G401 (cell line): ENCODE results near the gene CDK2AP2. TPM values are rescaled to one million over a fixed set of nuclear protein-coding genes. Genes with fewer than 3 reads are reported as not detected.
"Not testable (repeated sequence)": the region's sequence is repeated elsewhere in the genome, so short reads cannot be mapped to it uniquely, and the experiment has no call there.

ENCODE experiments used
- DNase-seq: peaks from one replicate; pipeline ENCODE4 v3.0.0-alpha.2; 2015; ENCODE audit warnings: low spot score
- in situ Hi-C: cut with HindIII; loops from 2 replicates; pipeline ENCODE4 v1.10.0; 2016; ENCODE audit warnings: low sequenced_read_pairs, mixed read lengths
- total RNA-seq: library from RNA; depleted of rRNA; stranded (reverse); fragments of >200 nt; shearing (Covaris generic); gene quantifications from 2 replicates; pipeline ENCODE4 v1.2.3, GENCODE V29; 2014

Gene CDK2AP2
- total RNA-seq, 1 experiment from 2014 or later: 36.1 TPM

DNA sequence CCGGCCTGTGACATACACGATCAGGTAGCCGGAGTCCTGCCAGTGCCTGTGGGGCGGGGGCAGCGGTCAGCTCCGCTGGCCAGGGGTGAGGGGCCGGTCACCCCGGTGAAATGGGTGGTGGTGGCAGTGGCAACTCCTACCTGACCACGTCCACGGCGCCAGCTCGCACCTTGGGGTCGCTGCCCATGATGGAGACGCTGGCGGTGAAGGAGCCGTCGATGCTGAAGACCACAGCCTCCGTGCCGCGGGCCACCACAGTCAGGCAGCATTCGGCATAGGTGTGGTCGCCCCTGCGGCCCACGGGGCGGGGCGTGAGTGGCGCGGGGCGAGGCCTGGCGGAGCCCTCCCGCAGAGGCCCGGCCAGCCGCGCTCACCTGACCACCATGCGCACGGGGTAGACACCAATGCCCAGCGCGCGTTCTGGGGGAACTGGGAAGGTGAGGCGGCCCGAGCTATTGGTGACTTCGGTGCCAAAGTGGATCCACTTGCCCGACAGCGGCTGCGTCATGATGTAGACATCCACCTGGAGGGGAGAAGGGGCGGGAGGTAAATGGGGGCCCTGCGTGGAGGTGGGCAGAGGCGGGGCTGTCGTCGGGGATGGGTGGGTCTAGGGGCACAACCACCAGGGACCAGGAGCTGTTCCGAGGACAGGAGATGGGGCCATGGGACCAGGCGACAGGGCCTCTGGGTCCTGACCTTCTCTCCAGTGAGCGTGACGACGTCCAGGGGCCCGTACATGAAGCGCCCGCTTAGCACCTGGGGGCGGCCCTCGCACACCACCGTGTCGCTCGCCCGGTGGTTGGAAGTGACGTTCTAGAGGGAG, 14.2 kb downstream of the CDK2AP2 start:
- DNase-seq: no peak
- in situ Hi-C loops: no loop called here

DNA sequence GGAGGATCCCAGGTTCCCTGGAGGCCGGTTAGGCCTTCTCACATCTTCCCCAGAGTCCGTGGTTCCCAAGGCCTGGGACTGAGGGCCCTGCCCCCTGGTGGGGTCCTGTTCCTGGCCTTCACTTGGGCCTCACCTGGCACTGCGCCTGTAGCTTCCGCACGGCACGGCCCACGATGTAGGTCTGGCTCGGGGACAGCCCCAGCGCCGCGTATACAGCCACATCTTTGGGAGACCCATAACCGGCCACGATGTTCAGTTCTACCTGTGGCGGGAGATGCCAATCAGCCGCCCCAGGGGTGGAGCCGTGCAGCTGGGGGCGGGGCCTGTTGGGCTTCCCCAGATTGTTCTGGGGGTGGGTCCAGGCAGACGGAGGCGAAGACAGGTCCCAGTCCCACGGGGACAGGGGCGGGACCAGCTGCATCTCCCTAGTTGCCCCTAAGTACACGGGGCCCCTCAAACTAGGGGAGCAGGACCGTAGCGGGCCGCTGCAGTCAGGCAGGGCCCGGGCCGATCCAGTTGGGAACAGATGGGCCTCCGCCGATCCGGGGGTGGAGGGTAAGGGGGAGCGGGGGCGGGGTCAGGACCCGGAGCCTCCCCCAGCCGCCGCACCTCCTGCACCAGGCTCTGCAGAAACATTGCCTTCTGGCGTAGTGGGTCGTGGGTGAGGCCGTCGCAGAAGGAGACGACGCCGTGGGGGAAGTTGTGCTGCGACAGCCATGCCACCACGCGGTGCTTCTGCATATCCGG, 15.0 kb downstream of the CDK2AP2 start:
- DNase-seq: no peak
- in situ Hi-C loops: no loop called here

DNA sequence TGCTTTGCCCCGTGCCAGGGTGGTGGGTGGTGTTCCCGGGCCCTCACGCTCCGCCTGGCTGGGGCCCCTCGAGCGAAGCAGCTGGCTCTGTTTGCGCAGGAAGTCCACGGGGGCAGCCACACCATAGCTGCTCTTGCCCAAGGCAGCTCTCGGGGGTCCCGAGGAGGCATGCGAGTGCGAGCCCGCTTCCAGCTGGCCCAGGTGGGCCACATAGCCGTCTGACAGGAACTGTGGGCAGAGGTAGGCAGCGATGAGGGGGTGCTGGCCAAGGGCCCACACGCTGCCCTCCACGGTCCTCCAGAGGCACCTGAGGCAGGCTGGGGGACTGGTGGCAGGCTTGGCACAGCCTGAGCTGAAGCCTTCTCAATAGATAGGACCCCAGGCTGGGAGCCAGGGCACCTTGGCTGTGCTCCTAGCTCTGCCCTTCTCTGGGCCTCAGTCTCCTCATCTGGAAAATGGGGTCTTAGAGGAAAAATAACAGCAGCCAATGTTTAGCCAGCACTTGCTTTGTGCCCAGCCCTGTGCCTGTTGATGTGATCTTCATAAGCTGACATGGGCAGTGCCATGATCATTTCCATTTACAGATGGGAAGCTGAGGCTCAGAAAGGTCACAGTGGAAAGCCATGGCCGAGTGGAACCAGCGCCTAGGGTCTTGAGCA, 15.8 kb downstream of the CDK2AP2 start:
- in situ Hi-C loops: no loop called here
- no peak for DNase-seq

DNA sequence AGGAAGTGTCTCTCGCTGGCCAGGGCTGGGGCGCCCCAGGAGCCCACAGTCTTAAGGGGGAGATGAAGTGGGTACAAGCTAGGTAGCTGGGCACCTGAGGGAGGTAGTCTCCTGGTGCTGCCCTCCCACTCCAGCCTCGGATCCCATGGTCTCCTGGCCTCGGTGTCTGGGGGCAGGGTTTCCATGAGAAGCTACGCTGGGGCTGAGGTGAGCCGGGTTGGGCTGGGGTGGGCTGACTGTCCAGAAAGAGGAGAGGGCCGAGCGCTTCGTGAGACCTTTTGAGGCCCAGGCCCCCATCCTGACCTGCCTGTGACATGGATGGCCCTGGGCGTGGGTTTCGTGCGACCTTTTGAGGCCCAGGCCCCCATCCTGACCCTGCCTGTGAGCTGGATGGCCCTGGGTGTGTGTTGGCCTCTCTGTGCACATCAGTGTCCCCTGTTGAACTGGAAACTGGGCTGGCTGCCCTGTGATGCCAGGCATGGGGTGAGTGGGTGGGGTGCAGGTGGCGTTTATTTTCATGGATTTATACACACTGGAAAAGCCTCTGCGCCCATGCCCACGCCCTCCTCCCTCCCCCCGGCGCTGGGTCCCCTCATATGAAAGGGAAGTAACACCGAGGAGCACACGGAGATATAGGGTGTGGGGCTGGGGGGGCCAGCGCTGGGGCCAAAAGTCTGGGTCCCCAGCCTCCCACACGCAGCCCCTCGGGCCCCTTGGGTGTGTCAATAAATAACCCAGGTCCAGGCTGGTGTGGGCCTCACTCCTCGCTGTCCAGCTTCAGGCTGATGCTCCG, 16.5 kb downstream of the CDK2AP2 start:
- in situ Hi-C loops: no loop called here
- DNase-seq: no peak

DNA sequence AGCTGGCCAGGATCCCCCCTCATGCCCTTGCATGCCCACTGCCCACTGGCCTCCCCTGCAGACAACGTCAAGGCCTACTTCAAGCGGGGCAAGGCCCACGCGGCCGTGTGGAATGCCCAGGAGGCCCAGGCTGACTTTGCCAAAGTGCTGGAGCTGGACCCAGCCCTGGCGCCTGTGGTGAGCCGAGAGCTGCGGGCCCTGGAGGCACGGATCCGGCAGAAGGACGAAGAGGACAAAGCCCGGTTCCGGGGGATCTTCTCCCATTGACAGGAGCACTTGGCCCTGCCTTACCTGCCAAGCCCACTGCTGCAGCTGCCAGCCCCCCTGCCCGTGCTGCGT, 17.3 kb downstream of the CDK2AP2 start:
- in situ Hi-C loops: no loop called here
- no peak for DNase-seq

DNA sequence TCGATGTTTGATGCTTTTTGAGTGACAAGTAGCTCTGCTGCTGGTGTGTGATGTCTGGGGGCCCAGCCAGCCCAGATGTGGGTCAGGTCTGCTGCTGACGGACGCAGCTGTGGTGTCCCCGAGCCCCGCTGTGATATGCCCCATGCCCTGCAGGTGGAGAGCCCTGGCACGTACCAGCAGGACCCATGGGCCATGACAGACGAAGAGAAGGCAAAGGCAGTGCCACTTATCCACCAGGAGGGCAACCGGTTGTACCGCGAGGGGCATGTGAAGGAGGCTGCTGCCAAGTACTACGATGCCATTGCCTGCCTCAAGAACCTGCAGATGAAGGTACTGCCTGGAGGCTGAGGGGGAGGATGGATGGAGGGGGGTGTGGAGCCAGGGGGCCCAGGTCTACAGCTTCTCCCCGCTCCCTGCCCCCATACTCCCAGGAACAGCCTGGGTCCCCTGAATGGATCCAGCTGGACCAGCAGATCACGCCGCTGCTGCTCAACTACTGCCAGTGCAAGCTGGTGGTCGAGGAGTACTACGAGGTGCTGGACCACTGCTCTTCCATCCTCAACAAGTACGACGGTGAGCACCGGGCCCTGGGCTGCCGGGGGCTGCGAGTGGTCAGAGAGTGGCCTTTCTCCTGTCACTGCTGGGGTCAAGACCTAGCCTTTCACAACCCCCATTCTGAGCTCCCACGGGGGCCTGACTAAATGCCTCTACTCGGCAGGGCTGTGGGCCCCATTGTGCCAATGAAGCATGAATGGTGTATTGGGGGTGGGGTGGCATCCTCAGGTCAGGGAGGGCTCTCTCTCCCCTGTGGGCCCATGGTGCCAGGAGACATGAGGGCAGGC, 17.9 kb downstream of the CDK2AP2 start:
- no peak for DNase-seq
- in situ Hi-C loops: no loop called here

DNA sequence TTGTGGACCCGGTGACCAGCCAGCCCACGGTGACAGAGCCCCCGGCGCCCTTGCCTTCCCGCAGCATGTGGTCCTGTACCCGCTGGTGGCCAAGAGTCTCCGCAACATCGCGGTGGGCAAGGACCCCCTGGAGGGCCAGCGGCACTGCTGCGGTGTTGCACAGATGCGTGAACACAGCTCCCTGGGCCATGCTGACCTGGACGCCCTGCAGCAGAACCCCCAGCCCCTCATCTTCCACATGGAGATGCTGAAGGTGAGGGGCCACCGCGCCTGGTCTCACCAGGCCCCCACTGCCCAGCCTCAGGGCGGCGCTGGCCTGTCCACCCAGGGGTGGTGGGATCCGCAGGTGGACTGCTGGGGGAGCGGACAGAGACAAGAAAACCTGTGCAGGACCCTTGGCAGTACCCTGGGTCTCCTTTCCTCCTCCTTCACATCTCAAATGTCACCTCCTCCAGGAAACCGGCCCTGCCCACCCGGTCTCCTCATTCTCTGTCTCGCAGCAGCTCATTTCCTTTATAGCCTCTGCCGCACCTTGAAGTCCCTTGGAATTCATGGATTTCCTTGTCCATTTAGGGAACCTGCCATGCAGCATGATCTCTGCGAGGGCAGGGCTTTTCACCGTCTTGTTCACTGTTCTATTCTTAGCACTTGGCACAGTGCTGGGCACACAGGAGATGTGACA, 18.6 kb downstream of the CDK2AP2 start:
- no peak for DNase-seq
- in situ Hi-C loops: no loop called here

DNA sequence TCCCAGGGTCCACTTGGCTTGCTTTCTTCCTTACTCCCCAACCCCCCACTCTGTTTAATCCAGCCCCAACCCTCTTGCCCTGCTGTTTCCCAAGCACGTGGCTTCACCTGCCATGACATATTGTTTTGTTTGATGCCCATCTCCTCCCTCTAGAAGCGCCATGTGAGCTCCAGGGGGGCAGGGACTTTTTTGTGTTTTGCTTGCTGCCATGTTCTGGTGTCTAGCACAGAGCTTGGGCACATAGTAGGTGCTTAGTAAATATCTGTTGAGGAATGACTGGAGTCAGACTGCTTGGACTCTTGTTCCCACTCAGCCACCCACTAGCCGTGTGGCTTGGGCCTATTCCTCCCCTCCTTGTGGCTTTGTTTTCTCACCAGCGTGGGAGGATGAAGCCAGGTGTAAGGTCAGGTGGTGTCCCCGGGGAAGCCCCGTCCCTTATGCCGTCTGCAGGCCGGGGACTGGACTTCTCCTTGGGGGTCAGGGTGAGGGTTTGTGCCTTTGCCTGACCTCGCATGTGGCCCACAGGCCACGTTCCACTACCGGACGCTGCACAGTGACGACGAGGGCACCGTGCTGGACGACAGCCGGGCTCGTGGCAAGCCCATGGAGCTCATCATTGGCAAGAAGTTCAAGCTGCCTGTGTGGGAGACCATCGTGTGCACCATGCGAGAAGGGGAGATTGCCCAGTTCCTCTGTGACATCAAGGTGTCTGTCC, 21.3 kb downstream of the CDK2AP2 start:
- in situ Hi-C loops: no loop called here
- DNase-seq: no peak

DNA sequence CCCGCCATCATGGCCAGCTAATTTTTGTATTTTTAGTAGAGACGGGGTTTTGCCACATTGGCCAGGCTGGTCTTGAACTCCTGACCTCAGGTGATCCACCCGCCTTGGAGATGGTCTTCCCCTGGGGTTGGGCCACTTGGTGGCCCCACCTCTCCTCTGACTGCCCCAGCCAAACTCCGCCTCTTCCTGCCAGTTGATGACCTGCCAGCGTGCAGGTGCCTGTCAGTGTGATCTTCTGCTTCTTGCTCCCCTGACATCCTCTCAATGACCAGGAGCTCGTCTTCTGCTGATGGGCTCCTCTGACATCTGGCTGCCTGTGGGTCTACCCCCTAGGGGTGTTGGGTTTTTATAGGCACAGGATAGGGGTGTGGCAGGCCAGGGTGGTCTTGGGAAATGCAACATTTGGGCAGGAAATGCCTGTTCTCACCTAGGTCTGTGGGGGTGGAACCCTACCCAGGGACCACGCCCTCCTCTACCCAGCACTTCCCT, 22.0 kb downstream of the CDK2AP2 start:
- in situ Hi-C loops, DNase-seq: not testable (repeated sequence)

DNA sequence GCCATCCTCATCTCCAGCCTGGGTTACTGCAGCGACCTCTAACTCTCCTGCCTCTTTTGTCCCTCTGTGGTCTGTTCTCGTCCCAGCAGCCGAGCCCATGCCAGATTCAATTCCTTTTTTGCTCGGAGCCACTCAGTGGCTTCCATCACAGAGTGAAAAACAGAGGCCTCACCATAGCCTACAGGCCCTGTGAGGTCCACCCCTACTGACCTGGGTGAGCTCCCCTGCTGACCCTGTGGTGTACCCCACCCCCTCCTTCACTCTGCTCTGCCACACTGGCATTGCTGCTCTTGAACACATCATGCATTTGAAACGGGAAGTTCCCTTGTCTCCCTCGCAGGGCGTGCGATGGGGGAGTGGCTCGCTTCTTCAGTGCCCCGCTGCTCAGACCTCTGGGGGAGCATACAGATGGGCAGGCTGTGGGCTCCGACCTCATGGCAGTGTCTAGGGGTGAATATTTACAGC, 23.1 kb downstream of the CDK2AP2 start:
- DNase-seq: no peak

DNA sequence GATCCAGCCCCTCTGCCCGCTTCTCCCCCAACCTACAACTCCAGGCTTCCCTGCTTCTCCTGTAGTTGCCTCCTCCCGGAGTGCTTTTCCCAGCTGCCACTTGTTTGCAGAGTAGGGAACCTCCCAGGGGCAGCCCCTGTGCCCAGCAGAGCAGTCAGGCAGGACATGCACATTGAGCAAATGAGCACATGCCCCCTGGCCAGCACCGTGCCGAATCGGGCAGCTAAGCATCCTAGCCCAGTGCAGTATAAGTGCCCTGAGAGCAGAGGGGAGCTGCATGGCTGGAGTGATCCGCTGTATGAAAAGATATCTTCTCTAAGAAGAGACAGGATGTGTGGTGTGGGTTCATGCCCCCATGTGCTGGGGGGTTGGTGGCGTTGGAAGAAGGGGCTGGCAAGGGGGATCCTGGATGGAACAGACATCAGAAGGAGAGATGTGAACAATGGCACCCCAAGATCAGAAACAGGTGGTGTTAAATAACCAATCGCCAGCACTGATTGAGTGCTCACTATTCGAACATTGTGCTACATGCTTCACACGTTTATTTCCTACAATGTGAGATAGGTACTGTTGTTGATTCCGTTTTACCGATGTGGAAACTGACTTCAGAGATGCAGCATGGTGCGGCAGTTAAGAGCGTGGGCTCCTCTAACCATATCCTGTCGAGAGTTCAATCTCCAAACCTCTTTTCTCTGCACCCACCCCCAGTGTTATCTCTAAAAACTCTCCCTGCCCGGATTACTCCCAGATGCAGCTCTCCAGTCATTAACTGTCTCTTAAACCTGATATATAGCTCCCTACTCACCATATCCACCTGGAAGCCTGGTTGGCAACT, 23.9 kb downstream of the CDK2AP2 start:
- DNase-seq: no peak
- in situ Hi-C loops: no loop called here

More for the DNA sequence above, 23.1 kb downstream of the CDK2AP2 start:
- in situ Hi-C loops: no loop called here

DNA sequence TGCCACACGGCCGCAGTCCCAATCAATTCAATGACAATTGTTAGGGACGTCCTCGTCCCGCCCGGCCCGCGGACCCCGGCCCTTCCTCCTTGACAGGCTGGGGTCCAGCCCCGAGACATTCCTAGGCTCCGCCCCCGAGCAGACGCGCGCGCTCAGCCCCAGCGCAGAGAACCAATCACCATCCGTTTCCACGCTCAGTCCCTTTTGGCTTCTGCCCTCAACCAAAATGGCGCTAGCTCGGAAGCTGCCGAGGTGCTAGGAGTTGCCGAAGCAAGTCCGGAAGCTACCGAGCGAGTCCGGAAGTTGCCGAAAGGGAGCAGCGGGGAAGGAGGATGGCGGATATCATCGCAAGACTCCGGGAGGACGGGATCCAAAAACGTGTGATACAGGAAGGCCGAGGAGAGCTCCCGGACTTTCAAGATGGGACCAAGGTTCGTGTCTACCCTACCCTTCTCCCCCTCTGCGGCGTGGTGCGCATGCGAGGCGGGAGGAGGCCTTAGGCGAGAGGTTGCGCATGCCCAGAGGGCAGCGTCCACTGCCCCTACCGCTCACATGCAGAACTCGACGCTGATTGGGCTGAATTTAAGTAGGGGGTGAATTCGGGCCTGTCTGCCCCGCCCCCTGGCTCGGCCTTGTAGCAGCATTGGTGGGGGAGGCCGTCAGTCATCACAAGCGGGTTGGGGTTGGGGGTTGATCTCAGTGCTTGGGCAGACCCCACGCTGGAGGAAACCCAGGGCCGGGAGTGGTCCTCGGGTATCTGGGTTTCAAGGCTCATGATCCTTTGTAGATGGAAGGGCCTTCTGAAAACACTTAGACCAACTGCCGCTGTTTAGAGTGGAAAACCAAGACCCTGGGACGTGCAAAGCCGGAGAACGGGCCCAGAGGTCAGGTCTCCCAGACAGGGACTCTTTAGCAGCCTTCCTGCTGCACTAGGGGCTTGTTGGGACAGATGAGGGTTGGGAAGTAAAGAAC, 24.8 kb downstream of the CDK2AP2 start, which contains the start of gene AIP:
Gene AIP, plus strand, starts transcription at position 200 of the 972 bp plus-strand sequence. Its CDS starts 133 bp downstream, at position 333.
- DNase-seq: peak; percentile 98
- in situ Hi-C loops: no loop called here

DNA sequence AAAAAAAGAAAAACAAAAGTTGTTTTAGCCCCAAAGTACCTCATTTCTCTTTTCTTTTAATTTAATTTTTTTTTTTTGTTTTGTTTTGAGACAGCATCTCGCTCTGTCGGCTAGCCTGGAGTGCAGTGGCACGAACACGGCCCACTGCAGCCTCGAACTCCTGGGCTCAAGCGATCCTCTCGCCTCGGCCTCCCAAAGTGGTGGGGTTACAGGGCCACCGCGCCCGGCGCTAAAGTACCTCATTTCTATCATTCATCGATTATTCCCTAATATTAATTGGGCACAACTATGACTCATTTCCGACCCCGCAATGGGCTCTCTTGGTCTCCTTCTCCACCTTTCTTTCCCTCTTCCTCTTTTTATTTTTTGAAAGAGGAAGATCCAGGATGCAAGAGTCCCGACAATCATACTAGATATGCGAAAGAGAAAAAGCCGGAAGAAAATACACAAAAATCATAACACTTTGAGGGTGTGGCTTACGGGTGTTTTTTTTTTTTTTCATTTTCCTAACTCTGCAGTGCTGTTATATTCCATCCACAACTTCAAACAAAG, 25.6 kb downstream of the CDK2AP2 start:
- in situ Hi-C loops: no loop called here
- DNase-seq: no peak

DNA sequence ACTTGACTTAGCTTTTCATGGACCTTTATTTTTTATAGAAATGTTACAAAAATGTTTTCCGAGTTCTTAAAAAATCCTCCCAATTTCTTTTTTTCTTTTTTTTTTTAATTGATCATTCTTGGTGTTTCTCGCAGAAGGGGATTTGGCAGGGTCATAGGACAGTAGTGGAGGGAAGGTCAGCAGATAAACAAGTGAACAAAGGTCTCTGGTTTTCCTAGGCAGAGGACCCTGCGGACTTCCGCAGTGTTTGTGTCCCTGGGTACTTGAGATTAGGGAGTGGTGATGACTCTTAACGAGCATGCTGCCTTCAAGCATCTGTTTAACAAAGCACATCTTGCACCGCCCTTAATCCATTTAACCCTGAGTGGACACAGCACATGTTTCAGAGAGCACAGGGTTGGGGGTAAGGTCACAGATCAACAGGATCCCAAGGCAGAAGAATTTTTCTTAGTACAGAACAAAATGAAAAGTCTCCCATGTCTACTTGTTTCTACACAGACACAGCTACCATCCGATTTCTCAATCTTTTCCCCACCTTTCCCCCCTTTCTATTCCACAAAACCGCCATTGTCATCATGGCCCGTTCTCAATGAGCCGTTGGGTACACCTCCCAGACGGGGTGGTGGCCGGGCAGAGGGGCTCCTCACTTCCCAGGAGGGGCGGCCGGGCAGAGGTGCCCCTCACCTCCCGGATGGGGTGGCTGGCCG, 30.5 kb downstream of the CDK2AP2 start:
- DNase-seq, in situ Hi-C loops: not testable (repeated sequence)
